Esophagus muscularis mucosa (tissue), 4 donors: ENCODE results near the gene RAD17.

ENCODE experiments used
- CTCF ChIP-seq, 3 experiments: fragments of 200-600 bp in 2 of 3; fragments of 450-650 bp in 1 of 3; sonication (generic) in 2 of 3; IDR thresholded peaks; one replicate each; pipeline ENCODE4 v1.5.1; 2017 to 2019; ENCODE audit warnings: antibody characterized with exemption in 3 of 3, mild to moderate bottlenecking in 2 of 3, moderate library complexity in 1 of 3
- EP300 ChIP-seq: sonication (generic); formaldehyde crosslinking; IDR thresholded peaks from one replicate; pipeline ENCODE4 v1.6.1; 2017; ENCODE audit warnings: antibody characterized with exemption
- POLR2A ChIP-seq: fragments of 450-650 bp; IDR thresholded peaks from one replicate; pipeline ENCODE4 v1.6.1; 2017; ENCODE audit warnings: antibody characterized with exemption, moderate library complexity, mild to moderate bottlenecking, low read depth
- POLR2AphosphoS5 ChIP-seq, 2 donors: sonication (generic); formaldehyde crosslinking; IDR thresholded peaks; one replicate each; pipeline ENCODE4 v1.6.1; 2017; ENCODE audit warnings: antibody characterized with exemption in 2 of 2

- TF ChIP-seq POLR2A, result no peak
- TF ChIP-seq POLR2AphosphoS5 (IDR thresholded peaks at IDR 0.05), result no peak
- TF ChIP-seq CTCF (IDR thresholded peaks at IDR 0.05), result no peak
- no peak for TF ChIP-seq EP300
Observed at GRCh38 chr5:69449511-69449910, 79.9 kb downstream of the RAD17 start.
